Activated CD8-positive, alpha-beta memory T cell treated with anti-CD3 and anti-CD28 coated beads for 24 hours (primary cell): ENCODE data around the gene CYP2B6.
"Not testable (repeated sequence)": the region's sequence is repeated elsewhere in the genome, so short reads cannot be mapped to it uniquely, and the experiment has no call there.

ENCODE experiments used
- DNase-seq: peaks from one replicate; pipeline ENCODE4 v3.0.0-alpha.2; 2020

CYP2B6 gene

DNA sequence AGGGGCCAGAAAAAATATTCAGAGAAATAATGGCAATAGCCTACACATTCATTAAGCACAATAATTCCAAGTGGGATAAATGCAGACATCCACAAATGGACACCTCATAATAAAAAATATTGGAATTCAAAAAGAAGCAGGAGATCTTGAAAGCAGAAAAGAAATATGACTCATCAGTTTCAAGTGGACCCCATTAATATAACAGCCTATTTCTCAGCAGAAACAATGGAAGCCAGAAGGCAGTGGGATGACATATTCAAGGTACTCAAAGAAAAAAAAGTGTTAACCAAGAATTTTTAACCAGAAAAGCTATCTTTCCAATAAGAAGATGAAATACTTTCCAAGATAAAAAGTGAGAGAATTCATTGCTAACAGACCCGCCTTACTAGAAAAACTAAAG is 48.7 kb downstream of the CYP2B6 start:
- DNase-seq: no peak

DNA sequence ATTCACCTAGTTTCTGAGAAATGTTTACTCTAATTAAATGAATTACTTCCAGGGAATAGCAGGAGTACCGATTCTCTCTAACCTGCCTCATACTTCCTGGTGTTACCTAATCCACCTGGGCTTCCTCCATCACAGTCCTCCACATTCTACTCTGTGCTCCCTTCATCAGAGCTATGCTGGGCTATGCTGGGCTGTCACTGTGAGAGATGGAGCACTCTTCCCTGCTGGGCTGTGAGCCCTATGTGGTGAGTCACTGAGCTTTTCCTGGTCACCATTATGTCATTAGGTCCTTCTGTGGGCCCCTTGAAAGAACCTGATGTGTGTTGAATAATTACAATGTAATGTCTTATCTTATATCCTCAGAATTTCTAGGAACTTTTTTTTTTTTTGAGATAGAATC is 54.0 kb downstream of the CYP2B6 start:
- DNase-seq: not testable (repeated sequence)

- no peak for DNase-seq
Observed at GRCh38 chr19:41050426-41050825, 59.3 kb downstream of the CYP2B6 start.

GRCh38 chr19:41052162-41052561 is 61.1 kb downstream of the CYP2B6 start:
- not testable (repeated sequence) for DNase-seq

DNA sequence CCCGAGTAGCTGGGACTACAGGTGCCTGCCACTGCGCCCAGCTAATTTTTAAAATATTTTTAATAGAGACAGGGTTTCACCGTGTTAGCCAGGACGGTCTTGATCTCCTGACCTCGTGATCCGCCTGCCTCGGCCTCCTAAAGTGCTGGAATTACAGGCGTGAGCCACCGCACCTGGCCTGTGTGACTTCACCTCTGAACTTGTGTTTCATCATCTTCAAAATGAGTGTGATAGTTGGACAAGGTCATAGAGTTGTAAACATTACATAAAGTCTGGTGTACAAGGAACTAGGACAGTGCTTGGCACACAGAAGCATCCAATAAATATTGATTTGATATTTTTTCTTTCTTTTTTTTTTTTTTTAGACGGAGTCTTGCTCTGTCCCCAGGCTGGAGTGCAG is 62.2 kb downstream of the CYP2B6 start:
- not testable (repeated sequence) for DNase-seq

DNA sequence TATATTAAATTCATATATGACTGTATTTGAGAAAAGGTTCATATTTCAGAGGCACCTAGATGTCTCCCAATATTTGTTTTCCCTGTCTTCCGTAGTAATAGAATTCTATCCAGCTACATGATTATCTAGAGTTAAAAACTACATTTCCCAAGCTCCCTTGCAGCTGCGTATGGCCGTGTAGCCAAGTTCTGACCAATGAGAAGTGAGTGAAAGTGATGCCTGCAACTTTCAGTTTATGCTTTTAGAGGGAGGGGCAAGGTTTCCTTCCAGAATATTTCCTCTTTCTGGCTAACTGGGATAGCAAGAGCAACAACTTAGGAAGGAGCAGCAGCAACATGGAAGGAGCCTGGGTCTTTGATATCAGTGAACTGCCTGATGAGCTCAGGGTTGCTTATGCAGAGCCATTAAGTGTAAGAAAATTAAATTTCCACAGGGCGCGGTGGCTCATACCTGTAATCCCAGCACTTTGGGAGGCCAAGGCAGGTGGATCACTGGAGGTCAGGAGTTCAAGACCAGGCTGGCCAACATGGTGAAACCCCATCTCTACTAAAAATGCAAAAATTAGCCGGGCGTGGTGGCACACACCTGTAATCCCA is 74.0 kb downstream of the CYP2B6 start:
- no peak for DNase-seq
